ENCODE data around the gene NADSYN1.

NADSYN1 gene

DNA sequence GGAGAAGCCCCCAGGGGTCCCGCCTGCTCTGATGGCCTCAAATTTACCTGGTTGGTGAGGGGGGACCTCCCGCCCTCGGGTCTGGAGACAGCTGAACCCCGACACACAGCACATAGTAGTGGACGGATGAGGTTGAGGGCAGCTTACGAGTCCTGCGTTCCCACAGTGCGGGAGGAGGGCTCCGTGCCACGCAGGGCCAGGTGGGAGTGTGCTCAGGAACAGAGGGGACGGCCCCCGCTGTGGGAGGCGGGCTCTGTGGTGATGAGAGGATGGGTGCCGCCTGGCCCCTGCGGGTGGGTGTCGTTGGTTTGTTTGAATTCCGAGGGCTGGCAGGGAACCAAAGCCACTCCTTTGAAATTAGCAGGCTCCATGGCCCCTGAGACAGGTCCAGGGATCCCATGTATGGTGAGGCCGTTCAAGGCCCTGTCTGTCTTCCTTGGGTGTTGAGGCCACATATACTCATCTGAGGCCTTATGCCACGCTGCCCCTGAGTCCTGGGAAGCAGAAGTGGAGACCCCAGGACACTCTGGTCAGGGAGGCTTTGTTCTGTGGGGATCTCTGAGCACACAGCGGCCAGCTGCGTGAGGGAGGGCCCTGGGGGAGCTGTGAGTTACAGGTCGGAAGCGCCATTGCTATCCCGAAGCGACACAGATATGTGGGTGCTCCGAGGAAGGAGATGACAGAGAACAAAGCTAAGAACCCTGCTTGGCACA, 21.9 kb downstream of the NADSYN1 start:
- no peak for DNase-seq

DNA sequence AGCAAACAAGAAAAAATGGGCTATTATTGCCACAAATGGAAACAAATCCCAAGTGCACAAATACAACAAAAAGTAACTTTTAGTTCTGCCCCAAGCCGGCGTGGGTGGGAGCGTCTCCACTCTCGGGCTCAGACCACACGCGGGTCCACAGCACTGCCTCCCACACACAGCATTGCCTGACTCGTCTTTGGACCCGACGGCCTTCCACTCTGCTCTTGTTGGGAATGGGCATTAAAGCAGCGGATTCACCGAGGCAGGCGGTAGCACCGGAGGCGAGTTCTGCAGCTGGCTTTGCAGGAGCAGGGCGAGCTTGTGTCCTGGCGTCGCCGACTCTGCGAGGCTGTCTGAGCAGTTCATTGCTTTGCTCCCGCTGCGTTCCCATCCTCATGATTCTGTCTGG, 23.0 kb downstream of the NADSYN1 start:
- DNase-seq = no peak

DNA sequence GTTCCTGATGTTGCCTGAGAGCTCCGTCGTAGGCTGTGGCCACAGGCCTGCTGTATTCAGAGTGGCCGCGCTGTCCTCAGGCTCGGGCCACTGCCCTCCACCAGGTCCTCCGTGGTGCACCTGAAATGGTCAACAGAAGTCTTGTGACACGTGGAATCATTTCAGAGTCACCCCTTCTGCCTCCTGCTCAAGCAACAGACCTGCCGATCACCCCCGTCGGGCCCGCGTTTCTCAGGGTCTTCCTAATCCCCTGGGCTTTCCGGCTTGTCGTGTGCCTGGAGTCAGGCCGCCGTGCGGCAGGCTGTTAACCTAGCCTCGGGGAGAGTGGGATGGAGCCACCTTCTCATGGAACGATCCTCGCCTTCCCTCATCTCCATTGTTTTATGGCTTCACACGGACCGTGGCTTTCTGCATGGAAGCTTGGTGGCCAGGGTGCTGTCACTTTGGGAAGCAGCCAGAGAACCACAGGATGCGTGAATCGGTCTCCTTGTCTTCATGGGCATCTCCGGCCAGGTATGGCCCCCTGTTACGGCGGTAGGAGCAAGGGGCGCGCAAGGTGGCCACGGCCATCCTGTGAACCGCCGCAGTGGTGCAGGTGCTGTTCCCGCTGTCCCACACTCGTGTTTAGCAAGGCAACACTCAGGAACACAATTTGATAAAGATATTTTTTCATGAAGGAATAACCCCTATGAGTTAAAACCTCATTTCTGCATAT, 24.1 kb downstream of the NADSYN1 start:
- DNase-seq = no peak

DNA sequence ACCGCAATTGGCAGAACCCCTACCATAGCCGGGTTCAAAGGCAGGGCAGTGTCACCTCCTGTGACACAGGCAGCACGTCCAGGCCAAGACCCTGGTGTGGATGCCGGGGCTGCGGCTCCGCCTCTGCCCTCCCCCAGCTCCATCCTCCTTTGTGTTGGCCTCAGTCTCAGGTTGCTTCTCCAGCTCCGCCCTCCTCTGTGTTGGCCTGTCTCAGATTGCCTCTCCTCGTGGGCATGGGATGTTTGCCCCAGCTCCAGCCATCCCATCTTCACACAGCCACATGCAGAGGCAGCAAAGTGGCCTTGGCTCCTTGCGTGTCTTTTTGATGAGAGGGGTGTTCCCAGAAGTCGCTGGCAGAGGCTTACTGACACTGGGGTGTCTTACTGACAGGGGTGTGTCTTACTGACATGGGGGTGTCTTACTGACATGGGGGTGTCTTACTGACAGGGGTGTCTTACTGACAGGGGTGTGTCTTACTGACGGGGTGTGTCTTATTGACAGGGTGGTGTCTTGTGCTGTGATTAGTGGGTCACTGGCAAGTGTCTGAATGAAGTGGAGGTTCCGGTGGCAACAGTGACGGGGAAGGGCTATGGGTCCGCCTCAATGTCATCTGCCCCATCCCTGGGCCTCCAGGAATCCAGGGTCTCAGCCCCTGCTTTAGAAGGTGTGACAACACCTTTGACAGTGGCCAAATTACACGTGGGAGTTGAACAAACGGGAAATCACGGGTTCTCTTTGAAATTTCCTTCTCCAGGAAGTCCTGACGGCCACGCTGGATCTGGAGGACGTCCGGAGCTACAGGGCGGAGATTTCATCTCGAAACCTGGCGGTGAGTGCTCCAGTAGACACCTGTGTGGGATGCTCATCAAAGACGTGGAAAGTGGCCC, 24.9 kb downstream of the NADSYN1 start:
- DNase-seq = no peak

DNA sequence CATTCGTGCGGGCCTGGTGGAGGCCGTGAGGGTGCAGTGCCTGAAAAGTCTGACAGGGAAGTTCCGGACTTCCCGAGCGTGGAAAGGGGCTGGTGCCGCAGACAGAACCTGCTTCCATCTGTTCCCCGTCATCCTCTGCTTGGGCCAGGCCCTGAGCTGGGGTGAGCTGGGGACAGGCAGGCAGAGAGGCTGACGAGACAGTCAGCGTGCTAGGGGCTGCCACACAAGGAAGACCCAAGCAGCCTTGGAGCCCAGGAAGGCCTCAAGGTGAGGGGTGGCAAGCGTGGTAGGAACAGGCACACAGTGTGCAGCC, 25.5 kb downstream of the NADSYN1 start:
- DNase-seq = no peak

DNA sequence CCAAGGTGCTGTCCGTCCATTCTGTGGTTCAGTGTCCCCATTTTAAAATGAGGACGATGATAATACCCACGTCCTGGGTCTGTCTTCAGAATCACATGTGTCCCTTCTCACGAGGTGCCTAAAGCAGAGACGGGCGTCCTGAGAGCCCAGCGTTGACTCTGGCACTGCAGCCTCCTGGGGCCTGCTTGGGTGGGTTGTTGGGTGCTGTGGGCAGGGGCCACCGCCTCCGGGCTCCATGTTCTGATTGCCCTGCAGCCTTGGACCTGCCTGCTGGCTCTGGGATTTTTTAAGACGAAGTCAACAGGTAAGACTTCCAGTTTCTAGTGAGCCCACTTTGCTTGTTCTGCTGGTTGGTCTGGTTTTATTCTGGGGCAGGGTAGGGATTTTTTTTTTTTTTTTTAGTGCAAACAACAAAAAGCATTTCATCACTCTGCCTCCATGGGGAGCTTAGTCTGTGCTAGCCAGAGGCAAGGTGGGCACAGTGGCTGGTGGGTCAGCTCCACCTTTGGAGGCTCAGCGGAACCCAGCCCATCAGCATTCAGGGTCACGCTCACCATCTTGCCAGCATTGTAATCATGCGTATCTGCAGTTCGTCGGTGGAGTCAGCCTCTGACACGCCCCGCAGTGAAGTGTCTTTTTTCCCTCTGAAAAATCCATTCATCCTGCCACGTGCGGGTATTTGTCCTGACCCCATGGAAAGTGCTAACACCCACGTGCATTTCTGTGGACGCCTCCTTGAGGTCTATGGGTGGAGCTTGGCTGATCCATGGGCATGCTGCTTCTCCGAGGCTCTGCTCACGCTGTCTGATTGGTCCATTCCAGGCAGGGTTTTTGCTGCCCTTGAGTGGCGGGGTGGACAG, 28.3 kb downstream of the NADSYN1 start:
- DNase-seq = no peak

DNA sequence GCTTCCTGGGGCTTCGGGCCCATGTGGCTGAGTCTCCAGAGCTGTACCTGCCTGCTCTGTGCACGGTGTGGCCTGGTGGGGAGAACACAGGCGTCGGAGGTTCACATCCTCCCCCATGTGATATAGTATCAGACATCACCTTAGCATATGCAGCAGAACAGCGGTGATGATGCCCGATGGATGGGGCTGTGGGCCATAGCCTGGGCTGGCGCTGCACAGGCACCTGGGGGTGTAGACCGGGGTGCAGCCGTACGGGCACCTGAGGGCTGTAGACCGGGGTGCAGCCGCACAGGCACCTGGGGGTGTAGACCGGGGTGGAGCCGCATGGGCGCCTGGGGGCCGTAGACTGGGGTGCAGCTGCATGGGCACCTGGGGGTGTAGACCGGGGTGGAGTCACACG, 29.2 kb downstream of the NADSYN1 start:
- DNase-seq = no peak

DNA sequence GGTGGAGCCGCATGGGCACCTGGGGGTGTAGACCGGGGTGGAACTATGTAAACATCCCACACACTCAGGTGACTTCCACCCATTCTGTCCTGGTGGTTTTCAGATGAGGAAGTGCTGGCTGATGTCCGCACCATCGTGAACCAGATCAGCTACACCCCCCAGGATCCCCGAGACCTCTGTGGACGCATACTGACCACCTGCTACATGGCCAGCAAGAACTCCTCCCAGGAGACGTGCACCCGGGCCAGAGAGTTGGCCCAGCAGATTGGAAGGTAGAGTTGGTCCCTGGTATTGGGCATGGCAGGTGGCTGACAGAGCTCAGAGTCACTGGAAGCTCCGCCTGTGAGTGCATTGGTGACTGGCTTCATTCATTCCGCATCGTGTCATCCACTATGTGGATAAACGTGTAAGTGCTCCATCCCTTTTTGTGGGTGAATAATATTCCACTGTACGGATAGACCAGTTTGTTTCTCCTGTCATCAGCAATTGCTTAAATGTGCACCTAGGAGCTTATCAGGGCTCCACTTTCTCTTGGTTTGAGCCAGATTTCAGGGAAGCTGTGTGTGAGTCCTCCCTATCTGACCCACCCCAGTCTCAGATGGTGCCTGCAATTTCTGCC, 29.9 kb downstream of the NADSYN1 start:
- no peak for DNase-seq

DNA sequence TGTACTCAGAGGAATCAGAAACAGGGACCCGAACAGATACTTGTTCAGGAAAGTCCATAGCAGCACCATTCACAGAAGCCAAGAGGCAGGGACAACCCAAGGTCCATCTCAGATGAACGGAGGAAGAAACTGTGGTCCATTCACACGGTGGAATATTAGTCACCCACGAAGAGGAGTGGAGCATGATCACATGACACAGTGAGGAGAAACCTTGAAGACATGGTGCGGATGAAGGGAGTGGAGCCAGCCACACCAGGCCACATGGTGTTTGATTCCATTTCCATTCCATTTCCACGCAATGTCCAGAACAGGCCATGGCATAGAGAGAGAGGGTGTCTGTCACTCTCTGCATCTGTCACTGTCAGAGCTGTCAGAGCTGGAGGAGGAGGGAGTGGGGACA, 30.7 kb downstream of the NADSYN1 start:
- DNase-seq = no peak

DNA sequence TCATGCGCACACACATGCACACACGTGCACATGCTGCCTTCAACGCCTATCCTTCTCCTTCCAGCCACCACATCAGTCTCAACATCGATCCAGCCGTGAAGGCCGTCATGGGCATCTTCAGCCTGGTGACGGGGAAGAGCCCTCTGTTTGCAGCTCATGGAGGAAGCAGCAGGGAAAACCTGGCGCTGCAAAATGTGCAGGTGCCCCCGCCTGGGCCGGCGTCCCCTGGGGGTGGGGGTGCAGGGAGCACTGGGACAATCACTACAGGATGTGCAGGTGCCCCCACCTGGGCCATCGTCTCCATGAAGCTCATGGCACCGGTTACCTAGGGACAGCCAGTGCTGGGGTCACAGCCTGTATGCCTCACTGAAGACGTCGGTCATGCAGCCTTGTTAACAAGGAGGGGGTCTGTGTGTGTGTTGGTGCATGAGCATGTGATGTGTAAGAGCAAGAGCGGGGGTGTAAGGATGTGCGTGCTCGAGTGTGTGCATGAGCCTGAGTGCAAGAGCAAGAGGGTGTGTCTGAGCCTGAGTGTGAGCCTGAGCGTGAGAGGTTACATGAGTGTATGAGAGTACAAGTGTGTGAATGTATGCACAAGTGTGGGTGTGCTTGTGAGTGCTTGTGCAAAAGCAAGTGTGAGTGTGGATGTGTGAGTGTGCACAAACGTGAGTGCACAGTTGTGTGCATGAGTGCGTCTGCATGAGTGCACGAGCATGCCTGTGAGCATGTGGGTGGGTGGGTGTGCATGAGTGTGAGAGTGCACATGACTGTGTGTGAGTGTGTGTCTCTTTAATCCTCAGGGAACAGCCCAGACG, 31.5 kb downstream of the NADSYN1 start:
- no peak for DNase-seq

DNA sequence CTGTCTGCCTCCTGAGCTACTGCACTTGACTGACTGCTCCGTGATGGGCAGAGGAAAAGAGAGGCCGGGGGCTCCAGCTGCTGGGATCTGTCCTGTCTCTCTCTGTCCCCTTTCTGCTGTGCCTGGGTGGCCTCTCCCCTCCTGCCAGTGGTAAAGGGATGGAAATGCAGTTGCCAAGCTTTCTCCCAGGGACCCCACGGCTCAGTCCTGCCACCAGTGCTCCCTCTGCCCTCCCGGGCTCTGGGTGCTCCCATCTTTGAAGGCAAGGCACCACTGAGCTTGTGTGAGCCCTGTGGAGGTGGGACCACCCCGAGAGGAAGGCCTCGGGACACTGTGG, 32.0 kb downstream of the NADSYN1 start:
- DNase-seq = no peak

DNA sequence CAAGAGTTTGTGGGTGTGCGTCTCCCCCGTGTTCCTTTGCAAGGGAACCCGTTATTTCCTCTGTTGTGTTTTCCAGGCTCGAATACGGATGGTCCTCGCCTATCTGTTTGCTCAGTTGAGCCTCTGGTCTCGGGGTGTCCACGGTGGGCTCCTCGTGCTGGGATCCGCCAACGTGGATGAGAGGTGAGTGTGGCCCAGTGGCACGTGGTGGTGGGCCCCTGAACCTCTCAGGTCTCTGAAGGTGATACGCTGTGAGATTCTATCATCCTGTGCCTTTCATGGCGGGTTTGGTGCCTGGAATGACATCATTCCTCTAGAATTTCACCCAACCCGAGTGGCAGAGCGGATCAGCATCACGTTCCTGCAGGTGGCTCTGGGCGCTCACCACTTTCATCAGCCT, 32.5 kb downstream of the NADSYN1 start:
- no peak for DNase-seq

DNA sequence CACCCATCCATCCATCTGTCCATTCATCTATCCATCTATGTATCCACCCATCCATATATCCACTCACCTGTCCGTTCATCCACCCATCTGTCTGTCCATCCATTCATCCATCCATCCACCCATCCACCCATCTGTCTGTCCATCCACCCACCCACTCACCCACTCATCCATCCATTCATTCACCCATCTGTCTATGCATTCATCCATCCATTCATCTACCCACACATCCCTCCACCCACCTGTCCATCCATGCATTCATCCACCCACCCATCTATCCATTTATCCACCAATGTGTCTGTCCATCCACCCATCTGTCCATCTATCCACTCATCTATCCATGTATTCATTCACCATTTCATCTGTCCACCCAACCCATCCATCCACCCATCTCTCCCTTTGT, 33.3 kb downstream of the NADSYN1 start:
- DNase-seq = no peak

DNA sequence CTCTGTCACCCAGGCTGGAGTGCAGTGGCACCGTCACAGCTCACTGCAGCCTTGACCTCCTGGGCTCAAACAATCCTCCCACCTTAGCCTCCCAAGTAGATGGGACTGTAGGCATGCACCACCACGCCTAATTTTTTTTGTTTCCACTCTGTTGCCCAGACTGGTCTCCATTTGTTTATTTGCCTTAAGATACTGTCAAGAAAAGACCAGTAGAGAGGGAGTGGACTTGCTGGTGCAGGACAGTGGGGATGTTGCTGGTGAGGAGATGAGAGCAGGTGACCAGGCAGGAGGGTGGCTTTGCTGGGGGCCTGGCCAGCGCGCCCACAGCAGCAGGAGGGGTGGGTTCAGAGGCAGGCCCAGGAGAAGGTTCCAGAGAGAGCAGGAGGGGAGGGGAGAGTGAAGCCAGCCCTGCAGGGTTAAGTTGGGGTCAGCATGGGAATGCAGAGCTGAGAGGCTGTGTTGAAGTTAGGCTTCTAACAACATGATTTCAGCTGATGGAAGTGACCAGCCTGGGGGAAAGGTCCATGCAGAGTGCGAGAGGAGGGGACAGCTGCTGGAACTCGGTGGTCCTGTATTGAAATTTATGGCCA, 35.8 kb downstream of the NADSYN1 start:
- no peak for DNase-seq

DNA sequence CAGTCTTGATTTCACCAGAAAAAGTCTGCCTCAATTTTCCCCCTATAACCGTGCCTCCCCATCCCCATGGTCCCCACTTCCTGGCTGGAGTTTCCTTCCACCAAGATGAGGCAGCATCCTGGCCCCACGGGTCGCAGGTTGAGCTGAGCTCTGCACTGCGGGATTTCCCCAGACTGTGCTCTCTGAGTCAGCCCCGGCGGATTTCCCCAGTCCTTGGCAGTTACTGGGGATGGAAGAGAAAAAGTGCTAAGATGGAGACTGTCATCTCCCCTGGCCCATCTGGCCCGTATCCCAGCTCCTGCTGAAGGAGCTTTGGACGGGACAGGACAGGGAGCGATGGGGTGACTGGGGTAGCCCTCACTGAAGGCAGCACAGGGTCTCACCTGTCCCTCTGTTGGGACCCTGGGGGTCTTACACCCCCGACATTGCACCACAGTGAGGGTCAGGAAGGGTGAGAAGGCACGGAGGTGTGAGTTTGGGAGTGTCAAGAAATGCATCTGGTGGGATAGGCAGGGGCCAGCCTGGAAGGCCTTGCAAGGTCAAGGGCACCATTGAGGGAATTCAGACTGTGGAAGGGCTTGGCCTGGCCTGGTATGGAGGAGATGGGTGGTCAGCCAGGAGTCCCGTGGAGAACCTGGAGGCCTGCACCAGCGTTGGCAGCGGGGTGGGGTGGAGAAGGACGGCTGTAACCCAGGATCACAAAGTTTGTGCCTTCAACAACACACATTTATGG, 36.5 kb downstream of the NADSYN1 start:
- peak; percentile 79 for DNase-seq

DNA sequence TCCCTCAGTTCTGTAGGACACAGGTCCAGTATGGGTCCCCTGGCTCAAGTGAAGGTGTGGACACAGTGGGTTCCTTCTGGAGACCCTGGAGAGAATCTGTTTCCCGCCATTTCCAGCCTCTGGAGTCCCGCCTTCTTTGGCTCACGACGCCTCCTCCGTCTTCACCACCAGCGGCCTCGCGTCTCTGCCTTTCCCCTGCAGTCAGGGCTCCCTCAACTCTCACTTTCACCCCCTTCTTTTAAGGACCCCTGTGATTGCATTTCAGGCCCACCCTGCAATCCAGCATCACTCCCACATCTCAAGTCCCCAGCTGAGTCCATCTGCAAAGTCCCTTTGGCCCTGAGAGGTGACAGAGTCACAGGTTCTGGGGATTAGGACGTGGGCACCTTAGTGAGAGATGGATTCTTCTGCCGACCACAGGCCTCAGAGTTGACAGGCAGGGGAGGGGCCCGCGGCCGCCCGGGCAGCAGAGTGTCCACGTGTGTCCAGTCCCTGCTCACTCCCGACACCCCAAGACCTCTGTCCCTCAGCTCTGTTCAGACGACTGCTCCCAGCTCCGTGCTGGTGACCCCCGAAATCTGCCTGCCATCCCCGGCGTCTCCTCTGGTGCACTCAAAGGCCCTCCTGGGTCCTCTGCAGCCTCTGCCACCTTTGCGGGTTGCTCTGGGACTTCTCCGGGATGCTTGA, 37.2 kb downstream of the NADSYN1 start:
- no peak for DNase-seq

DNA sequence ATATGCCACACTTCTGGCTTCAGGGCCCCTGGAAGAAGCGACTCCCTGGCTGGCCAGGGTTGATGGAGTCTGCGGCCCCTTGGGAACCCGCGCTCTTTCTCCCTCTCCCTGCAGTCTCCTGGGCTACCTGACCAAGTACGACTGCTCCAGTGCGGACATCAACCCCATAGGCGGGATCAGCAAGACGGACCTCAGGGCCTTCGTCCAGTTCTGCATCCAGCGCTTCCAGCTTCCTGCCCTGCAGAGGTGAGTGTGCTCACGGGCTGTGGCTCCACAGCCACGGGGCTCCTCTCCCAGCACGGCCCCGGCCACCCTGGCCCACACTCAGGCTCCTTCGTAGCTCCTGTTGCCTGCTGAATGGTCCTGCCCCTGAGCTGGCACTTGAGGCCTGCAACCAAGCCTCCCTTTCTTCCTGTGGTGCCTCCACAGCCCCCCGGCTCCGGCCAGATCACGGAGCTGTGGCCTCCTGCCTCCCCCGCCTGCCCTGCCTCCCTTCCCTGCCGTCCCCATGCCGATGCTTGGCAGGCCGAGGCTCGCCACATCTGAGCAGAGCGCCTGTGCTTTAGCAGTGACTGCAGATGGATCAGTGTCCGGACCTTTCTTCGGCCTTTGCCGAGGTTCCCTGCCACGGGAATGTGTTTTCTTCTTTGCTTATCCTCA, 37.9 kb downstream of the NADSYN1 start:
- no peak for DNase-seq

DNA sequence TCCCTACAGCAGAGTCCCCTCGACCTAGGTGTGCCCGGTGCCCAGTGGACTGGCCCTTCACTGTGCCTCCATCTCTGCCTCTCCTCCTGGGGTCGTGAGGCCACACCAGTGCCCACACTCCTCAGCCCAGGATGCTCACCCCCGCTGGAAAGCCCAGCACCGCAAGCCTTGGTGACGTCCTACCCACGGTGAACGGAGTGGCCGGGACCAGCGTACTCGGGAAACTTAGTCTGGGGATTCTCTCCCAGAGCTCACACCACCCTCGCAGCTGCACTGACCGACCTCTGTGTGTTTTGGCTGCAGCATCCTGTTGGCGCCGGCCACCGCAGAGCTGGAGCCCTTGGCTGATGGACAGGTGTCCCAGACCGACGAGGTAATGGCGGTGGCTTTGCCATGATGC, 38.5 kb downstream of the NADSYN1 start:
- no peak for DNase-seq

DNA sequence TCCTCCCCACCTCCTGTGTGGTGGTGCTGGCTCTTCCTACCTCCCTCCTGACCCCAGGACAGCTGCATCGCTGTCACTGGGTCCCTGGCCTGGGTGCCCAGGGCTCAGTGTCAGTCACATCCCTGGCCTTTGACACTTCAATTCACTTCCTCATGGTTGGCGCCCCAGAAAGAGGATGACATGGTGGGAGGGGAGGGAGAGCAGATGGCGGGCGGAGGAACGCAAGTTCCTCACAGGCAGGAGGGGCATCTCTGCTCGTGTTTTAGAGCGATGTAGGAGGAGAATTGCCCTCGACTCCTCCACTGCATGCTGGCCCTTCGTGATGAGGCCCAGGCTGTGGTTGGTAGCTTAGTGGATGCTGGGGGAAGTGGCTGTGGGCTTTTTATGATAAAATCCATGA, 38.9 kb downstream of the NADSYN1 start:
- DNase-seq = no peak

All from stimulated activated CD8-positive, alpha-beta memory T cell treated with anti-CD3 and anti-CD28 coated beads, Interleukin-4, amount 100 ng/mL, for 48 hours (primary cell).